ENCODE measurements around the gene LSMEM2. TPM values are rescaled to one million over a fixed set of nuclear protein-coding genes. Genes with fewer than 3 reads are reported as not detected.

Gene LSMEM2
- total and polyA plus RNA-seq, 9 of the 15 experiments (the other 6 are each of a cell fraction or from before 2014, with no cell fraction given), result not detected

DNA sequence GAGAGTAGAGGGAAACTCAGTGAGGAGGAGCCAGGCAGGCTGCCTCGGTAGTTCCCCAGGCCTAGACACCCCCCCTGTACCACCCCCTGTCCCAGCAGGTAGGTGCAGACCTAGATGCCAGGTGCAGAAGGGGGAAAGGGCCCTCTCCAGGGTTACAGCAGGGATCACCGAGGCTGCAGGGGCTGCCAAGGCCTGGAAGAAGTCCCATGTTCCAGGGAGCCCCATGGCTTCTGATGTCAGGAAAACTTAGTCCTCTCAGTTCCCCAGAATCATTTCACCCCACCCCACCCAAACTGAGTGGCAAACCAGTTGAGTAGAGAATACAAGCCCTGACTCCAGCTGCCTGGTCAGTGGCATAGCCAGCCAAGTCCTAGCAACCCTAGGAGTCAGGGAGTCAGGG is 17.4 kb upstream of the LSMEM2 start:
- Histone ChIP-seq H3K9me1 (ENCODE audit: control insufficient read depth, insufficient read depth, low read length) (no peaks in the 10 kb centered on the region), H3K79me2 (ENCODE audit: control insufficient read depth, insufficient read depth, low read length) (peaks cover 3% of the 10 kb centered on the region; the same call in 1 of the 3 replicates), H3K4me1 (replicated peaks in 1 of 2; ENCODE audit: control insufficient read depth in 2 of 2, insufficient read depth in 2 of 2, low read length in 2 of 2) (peaks cover 6 to 39% of the 10 kb centered on the region in 2 experiments; a peak in 4 of 5 replicates), H2AFZ (ENCODE audit: low read depth, low read length) (no peak overlapping the region), H3K4me3 (no peak overlapping the region), H3K9me3 (replicated peaks; ENCODE audit: control insufficient read depth, insufficient read depth, low read depth, low read length) (peaks cover 4% of the 10 kb centered on the region; the same call in 1 of the 2 replicates), H3K27me3 (ENCODE audit: control insufficient read depth in 2 of 2, insufficient read depth in 2 of 2, low read length in 2 of 2) (no peaks in the 10 kb centered on the region), H3K27ac (ENCODE audit: extremely low read depth, low read depth, low read length) (no peak overlapping the region), H4K20me1 (replicated peaks; ENCODE audit: control insufficient read depth, insufficient read depth, low read length) (no peaks in the 10 kb centered on the region), H3K4me2 (ENCODE audit: insufficient read depth, low read length) (no peak overlapping the region), H3K9ac (ENCODE audit: insufficient read depth in 1 of 2, low read depth in 2 of 2, low read length in 2 of 2) (no peak overlapping the region), H3K36me3 (ENCODE audit: control insufficient read depth, insufficient read depth, low read length) (peaks cover 17% of the 10 kb centered on the region; the same call in 2 of the 3 replicates)
- ChIA-PET POLR2A (interaction anchor here (0.6 to 1.4 kb wide), 7 partner anchors 14 to 538 kb away, joined by 3 to 5 read pairs (median 4); partner anchors contain the start of gene GMPPB), CTCF (ENCODE audit: low intra/inter-chr PET ratio) (interaction anchor here (1.4 kb wide), 1 partner anchor 11 kb away, joined by 7 read pairs; no protein-coding TSS in a partner anchor)
- FAIRE-seq (no peak), ATAC-seq (no peak), DNase-seq (ENCODE audit: extremely low read depth in 1 of 4, low spot score in 3 of 4) (no peak)
- BruUV-seq (replicated peaks), result no TSS peak
- in situ Hi-C loops (cut with MboI) (no loop called here), intact Hi-C loops (cut with micrococcal nuclease) (no loop called here)
- no CpG with 5 or more reads among the region's 2 CpGs for WGBS (ENCODE audit: insufficient coverage, low coverage, missing lambda C conversion rate)
- no peak for TF ChIP-seq MTA3 (IDR thresholded peaks at IDR 0.05; ENCODE audit: borderline replicate concordance)
- TF ChIP-seq GTF2F1 (IDR thresholded peaks at IDR 0.05; ENCODE audit: low read depth, low read length), result no peak
- no peak for TF ChIP-seq ZBTB1 (CRISPR knock-in tag; IDR thresholded peaks at IDR 0.05; ENCODE audit: borderline replicate concordance, low read depth)
- TF ChIP-seq PYGO2 (tag; IDR thresholded peaks at IDR 0.05), result no peak
- no peak for TF ChIP-seq KDM5B (IDR thresholded peaks at IDR 0.05; ENCODE audit: insufficient replicate concordance, low read depth, low read length)
- TF ChIP-seq MXI1 (IDR thresholded peaks at IDR 0.05; ENCODE audit: low read depth, low read length), result no peak
- no peak for TF ChIP-seq CREB1 (IDR thresholded peaks at IDR 0.05)
- TF ChIP-seq CREB1 (CRISPR knock-in tag; IDR thresholded peaks at IDR 0.05), result no peak
- TF ChIP-seq CREM (IDR thresholded peaks at IDR 0.05; ENCODE audit: low read depth), result no peak
- no peak for TF ChIP-seq E2F5 (CRISPR knock-in tag; IDR thresholded peaks at IDR 0.05)
- no peak for TF ChIP-seq PCBP1 (IDR thresholded peaks at IDR 0.05; ENCODE audit: low read depth, low read length, poor library complexity, severe bottlenecking)
